Progenitor cell of endocrine pancreas (in vitro differentiated cells): ENCODE data around the gene CARHSP1. TPM values are rescaled to one million over a fixed set of nuclear protein-coding genes. Genes with fewer than 3 reads are reported as not detected.

Experiments
- DNase-seq: peaks from one replicate; pipeline ENCODE4 v3.0.0; 2021; ENCODE audit warnings: low spot score; ENCODE audit not compliant: unreplicated experiment
- H3K27ac Mint-ChIP-seq: 2 replicates; pipeline ENCODE4 v1.8.0; 2021; ENCODE audit warnings: mild to moderate bottlenecking, moderate library complexity, mixed read lengths
- H3K27me3 Mint-ChIP-seq: 2 replicates; pipeline ENCODE4 v1.8.0; 2021; ENCODE audit warnings: mixed read lengths
- H3K36me3 Mint-ChIP-seq: 2 replicates; pipeline ENCODE4 v1.8.0; 2022; ENCODE audit warnings: mixed read lengths; ENCODE audit not compliant: insufficient read depth
- H3K4me1 Mint-ChIP-seq: 2 replicates; pipeline ENCODE4 v1.8.0; 2021; ENCODE audit warnings: low read depth, mixed read lengths
- H3K4me3 Mint-ChIP-seq: 2 replicates; pipeline ENCODE4 v1.8.0; 2021; ENCODE audit warnings: low read depth, mild to moderate bottlenecking, moderate library complexity, mixed read lengths
- H3K9me3 Mint-ChIP-seq: 2 replicates; pipeline ENCODE4 v1.8.0; 2021; ENCODE audit warnings: low read depth, mixed read lengths
- CTCF ChIP-seq: fragments of 200-600 bp; sonication (generic); IDR thresholded peaks from one replicate; pipeline ENCODE4 v1.5.0; 2021; ENCODE audit warnings: antibody characterized with exemption, mild to moderate bottlenecking; ENCODE audit not compliant: unreplicated experiment
- total RNA-seq: library from RNA; stranded (reverse); gene quantifications from 2 replicates; pipeline ENCODE4 v1.2.1, GENCODE V29; 2021

The CARHSP1 gene
- total RNA-seq, 1 donor from 2014 or later = 122 TPM

GRCh38 chr16:8858994-8859912 is 9.6 kb downstream of the CARHSP1 start:
- peaks cover 10% of the 10 kb centered on the region for H3K36me3 Mint-ChIP-seq
- H3K4me1 Mint-ChIP-seq = peaks cover 24% of the 10 kb centered on the region
- no peak overlapping the region for H3K4me3 Mint-ChIP-seq
- TF ChIP-seq CTCF = no peak
- no peak for DNase-seq
- no peaks in the 10 kb centered on the region for H3K27me3 Mint-ChIP-seq
- no peaks in the 10 kb centered on the region for H3K9me3 Mint-ChIP-seq
- H3K27ac Mint-ChIP-seq = peak overlapping the region; percentile 52

GRCh38 chr16:8855972-8856371 is 12.8 kb downstream of the CARHSP1 start:
- Mint-ChIP-seq H3K4me3 (no peak overlapping the region), H3K36me3 (peaks cover 17% of the 10 kb centered on the region), H3K27ac (no peak overlapping the region), H3K27me3 (no peaks in the 10 kb centered on the region), H3K4me1 (peaks cover 2% of the 10 kb centered on the region), H3K9me3 (no peaks in the 10 kb centered on the region)
- DNase-seq = no peak
- no peak for TF ChIP-seq CTCF

- no peaks in the 10 kb centered on the region for H3K9me3 Mint-ChIP-seq
- DNase-seq = no peak
- no peaks in the 10 kb centered on the region for H3K27me3 Mint-ChIP-seq
- peaks cover 20% of the 10 kb centered on the region for H3K36me3 Mint-ChIP-seq
- no peak overlapping the region for H3K4me3 Mint-ChIP-seq
- peak overlapping the region; percentile 33 for H3K27ac Mint-ChIP-seq
- TF ChIP-seq CTCF = no peak
- no peaks in the 10 kb centered on the region for H3K4me1 Mint-ChIP-seq
Observed at GRCh38 chr16:8855051-8855786, 13.6 kb downstream of the CARHSP1 start.

- H3K4me1 Mint-ChIP-seq = no peaks in the 10 kb centered on the region
- no peaks in the 10 kb centered on the region for H3K9me3 Mint-ChIP-seq
Observed at GRCh38 chr16:8854298-8854948, 14.4 kb downstream of the CARHSP1 start.

More at GRCh38 chr16:8854298-8854948, 14.4 kb downstream of the CARHSP1 start:
- Mint-ChIP-seq H3K4me3 (no peak overlapping the region), H3K27ac (no peak overlapping the region), H3K27me3 (no peaks in the 10 kb centered on the region), H3K36me3 (peaks cover 19% of the 10 kb centered on the region)
- DNase-seq = no peak
- TF ChIP-seq CTCF = no peak
